ENCODE results near the gene E2F4. TPM values are rescaled to one million over a fixed set of nuclear protein-coding genes. Genes with fewer than 3 reads are reported as not detected.

The E2F4 gene
- total and polyA plus RNA-seq, 9 of the 15 experiments (the other 6 are each of a cell fraction or from before 2014, with no cell fraction given), result 9.7 to 139 (median 106) TPM

- no peak for TF ChIP-seq ZNF431 (CRISPR knock-in tag; IDR thresholded peaks at IDR 0.05)
- TF ChIP-seq ZKSCAN3 (CRISPR knock-in tag; IDR thresholded peaks at IDR 0.05), result no peak
- 0 out of 2 replicates have a peak, but pooled peaks have one; percentile 19 for TF ChIP-seq ARID3A (IDR thresholded peaks at IDR 0.05; ENCODE audit: borderline replicate concordance, low read depth, low read length)
- no peak for TF ChIP-seq STAT5A (IDR thresholded peaks at IDR 0.05; ENCODE audit: borderline replicate concordance, low read length)
- TF ChIP-seq CBX1 (IDR thresholded peaks at IDR 0.05; ENCODE audit: low read depth), result no peak
- TF ChIP-seq CLOCK (CRISPR knock-in tag; IDR thresholded peaks at IDR 0.05; ENCODE audit: borderline replicate concordance), result no peak
- no peak for TF ChIP-seq BCLAF1 (IDR thresholded peaks at IDR 0.05; ENCODE audit: borderline replicate concordance in 1 of 2, control insufficient read depth in 1 of 2, low read depth in 2 of 2, low read length in 1 of 2)
- TF ChIP-seq ZNF24 (IDR thresholded peaks at IDR 0.05), result no peak
- TF ChIP-seq TRIM28 (IDR thresholded peaks at IDR 0.05), result no peak
- TF ChIP-seq MCM7 (IDR thresholded peaks at IDR 0.05), result no peak
- no peak for TF ChIP-seq ZNF561 (CRISPR knock-in tag; conservative IDR thresholded peaks at IDR 0.05)
- no peak for TF ChIP-seq ZNF280A (IDR thresholded peaks at IDR 0.05; ENCODE audit: low read depth, partially characterized antibody)
- peak; percentile 79 for TF ChIP-seq ZNF395 (CRISPR knock-in tag; IDR thresholded peaks at IDR 0.05)
- peak; percentile 79; the same call in 1 of the 2 replicates for TF ChIP-seq KLF13 (tag; IDR thresholded peaks at IDR 0.05; ENCODE audit: borderline replicate concordance, low read depth)
- no peak for TF ChIP-seq HEY1 (CRISPR knock-in tag; IDR thresholded peaks at IDR 0.05; ENCODE audit: borderline replicate concordance)
- no peak for TF ChIP-seq ZNF507 (tag; conservative IDR thresholded peaks at IDR 0.05)
Measured at GRCh38 chr16:67183627-67184452, 8.1 kb upstream of the E2F4 start, which contains the start of gene MATCAP1 (continued).
